Epithelial cell of proximal tubule (primary cell): ENCODE results near the gene LCOR. TPM values are rescaled to one million over a fixed set of nuclear protein-coding genes. Genes with fewer than 3 reads are reported as not detected.

Experiments
- DNase-seq: peaks from one replicate; pipeline ENCODE4 v3.0.0-alpha.2; 2011; ENCODE audit warnings: low read depth
- H3K4me3 ChIP-seq: 2 replicates; pipeline ENCODE4 v1.5.1; 2011; ENCODE audit warnings: low read depth, mild to moderate bottlenecking, low read length
- CTCF ChIP-seq: conservative IDR thresholded peaks from 2 replicates; pipeline ENCODE4 v1.5.1; 2012; ENCODE audit warnings: low read depth, mild to moderate bottlenecking, low read length
- total RNA-seq: library from RNA; depleted of rRNA; stranded (reverse); fragments of >200 nt; gene quantifications from 2 replicates; pipeline ENCODE4 v1.2.3, GENCODE V29; 2015

LCOR gene
- total RNA-seq, 1 donor from 2014 or later = 17.2 TPM

DNA sequence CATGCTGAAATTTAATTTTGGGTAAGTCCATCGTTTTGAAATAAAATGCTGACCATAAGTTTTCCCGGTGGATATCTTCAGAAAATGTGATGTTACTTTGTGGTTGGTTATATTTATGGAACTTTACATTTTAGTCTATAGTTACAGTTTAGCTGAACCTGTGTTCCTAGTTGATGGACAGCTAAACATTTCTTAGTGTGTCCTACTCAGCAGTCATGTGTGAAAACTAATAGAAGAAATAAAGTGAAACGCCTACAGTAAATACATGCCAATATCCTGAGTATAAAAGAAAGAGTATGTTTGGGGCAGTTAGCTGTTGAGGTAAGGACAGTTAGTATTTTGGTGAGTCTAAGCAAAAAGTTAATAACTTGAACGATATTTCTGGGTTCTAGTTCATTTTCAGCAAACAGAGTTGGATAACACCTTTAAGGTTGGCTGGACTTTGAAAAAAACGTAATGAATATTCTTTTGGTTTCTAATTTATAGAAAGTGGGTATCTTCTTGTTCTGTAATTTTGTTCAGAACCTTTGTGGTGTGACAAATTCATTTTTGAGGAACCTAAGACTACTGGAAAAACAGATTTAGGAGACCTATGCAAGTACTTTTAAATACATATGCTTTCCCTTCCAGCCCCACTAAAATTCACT is 28.7 kb downstream of the LCOR start:
- TF ChIP-seq CTCF = no peak
- no peak for DNase-seq
- H3K4me3 ChIP-seq = no peak overlapping the region

DNA sequence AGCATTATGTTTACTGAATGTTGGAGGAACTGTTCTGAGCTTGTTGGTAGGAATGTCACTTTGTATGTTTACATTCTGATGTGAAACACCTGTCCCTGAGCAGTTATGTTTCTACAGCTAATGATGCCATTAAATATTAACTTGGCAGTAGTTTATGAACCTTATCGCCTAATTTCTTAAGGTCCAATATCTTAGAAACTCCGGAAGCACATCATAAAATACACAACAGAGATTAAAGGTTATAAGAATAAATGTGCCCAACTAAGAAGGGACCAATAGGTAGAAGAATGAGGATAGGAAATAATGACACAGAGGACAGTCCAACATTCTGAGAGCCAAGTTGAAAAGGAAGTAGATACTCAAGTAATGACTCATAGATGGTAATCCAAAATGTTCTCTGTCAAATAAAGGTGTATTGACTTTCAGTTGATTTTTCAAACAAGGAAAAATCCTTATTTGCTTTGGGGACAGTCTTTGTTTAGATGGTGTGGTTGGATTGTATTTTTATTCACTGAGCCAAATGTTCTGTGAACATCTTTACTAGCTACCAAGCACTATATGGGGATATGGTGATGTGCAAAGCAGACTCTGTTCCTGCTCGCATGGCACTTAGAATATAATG is 31.9 kb downstream of the LCOR start:
- no peak overlapping the region for H3K4me3 ChIP-seq
- DNase-seq = peak; percentile 27
- no peak for TF ChIP-seq CTCF

DNA sequence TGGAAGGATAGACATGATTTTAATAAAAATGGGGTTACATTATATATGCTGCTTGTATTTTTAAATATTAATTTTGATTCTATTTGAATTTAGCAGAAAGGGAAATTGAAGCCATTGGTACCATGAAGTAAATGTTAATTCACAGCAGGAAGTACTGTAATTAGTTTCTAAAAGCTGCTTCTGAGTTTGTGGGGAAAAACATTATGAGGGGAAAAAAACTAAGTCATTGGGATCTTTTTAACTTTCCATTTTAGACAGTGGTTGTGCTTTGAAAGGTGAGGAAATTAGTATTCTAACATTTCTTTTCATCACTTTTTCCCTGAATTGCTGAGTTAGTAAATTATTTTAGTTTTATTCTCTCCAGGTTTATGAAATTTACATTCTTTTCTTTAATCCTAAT is 41.0 kb downstream of the LCOR start:
- no peak for DNase-seq
- H3K4me3 ChIP-seq = no peak overlapping the region

DNA sequence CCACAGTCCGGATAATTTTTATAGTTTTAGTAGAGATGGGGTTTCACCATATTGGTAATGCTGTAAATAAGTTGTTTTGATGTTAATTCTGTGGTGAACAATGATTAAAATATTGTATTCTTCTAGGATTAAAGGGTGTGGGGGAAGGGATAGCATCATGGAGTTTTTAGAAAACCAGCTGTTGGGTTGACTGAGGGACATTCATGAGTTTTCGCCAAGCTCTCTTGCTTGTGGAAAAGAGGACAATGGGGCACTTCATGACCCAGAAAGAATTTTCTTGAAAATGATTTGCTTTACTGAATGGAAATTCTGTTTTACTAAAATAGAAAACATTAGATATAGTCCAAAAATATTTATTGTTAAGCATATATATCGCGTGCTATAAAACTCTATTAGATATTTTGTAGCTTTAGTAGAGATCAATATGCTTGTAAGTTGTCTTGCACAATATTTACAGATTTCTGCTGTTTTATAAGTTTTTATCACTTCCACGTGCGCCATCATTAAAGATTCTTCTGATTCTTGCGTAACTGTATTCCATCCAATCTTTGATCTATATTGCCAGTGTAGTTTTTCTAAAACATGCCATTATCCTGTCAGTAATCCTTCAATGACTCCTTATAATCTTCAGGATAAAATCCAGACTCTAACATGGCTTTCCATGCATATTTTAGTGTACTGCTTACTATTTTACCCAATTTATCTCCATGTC is 41.8 kb downstream of the LCOR start:
- TF ChIP-seq CTCF = no peak
- no peak overlapping the region for H3K4me3 ChIP-seq
- no peak for DNase-seq

More for the DNA sequence above, 41.0 kb downstream of the LCOR start:
- no peak for TF ChIP-seq CTCF

DNA sequence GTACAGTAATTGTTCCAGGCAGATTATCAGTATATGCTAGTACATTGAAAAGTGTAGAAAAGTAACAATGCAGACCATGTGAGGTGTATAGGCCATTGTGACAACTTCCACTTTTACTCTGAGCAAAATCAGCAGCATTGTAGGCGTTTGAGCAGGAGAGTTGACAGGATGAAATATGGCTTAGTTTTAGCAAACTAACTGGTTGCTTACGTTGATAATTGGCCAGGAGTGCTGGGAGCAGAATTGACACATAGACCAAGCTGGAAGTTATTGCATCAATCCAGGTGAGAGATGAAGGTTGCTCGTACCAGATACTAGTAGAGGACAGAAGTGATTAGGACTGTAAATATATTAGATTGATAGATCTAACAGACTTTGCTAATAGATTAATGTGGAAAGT is 46.0 kb downstream of the LCOR start:
- no peak for DNase-seq
- H3K4me3 ChIP-seq = no peak overlapping the region
- TF ChIP-seq CTCF = no peak

DNA sequence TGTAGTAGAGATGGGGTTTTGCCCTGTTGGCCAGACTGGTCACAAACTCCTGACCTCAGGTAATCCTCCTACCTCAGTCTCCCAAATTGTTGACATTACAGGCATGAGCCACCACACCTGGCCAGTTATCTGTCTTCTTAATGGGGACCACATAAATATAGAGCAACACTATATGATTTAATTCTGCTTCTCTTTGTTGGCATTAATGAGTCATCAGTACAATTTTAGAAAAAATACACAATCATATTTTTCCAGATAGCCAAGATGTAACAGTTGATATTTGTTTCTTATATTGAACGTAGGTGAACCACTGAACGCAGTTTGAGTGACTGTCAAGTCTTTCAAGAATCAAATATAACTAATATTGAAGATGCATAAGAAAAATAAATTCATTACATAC is 48.5 kb downstream of the LCOR start:
- no peak for DNase-seq
- no peak for TF ChIP-seq CTCF
- no peak overlapping the region for H3K4me3 ChIP-seq
